Activated CD4-positive, alpha-beta T cell treated with anti-CD3 and anti-CD28 coated beads, Interleukin-2, amount 50 U/mL, for 48 hours (primary cell): Measurements from ENCODE around the gene LRRC70.
"Not testable (repeated sequence)": the region's sequence is repeated elsewhere in the genome, so short reads cannot be mapped to it uniquely, and the experiment has no call there.

Experiments used
- DNase-seq, 2 experiments: peaks; one replicate each; pipeline ENCODE4 v3.0.0-alpha.2; 2020

The LRRC70 gene, protein sequence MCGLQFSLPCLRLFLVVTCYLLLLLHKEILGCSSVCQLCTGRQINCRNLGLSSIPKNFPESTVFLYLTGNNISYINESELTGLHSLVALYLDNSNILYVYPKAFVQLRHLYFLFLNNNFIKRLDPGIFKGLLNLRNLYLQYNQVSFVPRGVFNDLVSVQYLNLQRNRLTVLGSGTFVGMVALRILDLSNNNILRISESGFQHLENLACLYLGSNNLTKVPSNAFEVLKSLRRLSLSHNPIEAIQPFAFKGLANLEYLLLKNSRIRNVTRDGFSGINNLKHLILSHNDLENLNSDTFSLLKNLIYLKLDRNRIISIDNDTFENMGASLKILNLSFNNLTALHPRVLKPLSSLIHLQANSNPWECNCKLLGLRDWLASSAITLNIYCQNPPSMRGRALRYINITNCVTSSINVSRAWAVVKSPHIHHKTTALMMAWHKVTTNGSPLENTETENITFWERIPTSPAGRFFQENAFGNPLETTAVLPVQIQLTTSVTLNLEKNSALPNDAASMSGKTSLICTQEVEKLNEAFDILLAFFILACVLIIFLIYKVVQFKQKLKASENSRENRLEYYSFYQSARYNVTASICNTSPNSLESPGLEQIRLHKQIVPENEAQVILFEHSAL

DNA sequence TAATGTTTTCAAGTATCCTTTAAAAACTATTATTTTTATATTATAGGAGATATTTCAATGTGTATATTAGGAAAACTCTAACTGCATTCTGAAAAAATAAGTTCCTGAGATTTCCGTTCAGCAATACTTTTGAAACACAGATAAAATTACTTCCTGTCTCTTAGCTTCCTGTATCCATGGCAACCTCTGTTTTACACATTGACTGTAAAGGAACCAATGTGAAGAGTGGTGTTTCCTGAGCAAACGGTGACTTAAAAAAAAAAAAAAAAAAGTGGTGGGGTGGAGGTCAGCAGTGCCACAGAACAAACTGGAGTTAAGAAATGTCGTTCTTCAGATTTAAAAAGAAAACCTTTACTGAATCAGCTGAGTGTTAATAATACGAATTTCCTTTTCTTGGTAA is at the start of gene LRRC70:
LRRC70 (plus strand) TSS at position 280 of the 400 bp plus-strand sequence. CDS start 620 bp downstream, outside the sequence.
- no peak for DNase-seq

DNA sequence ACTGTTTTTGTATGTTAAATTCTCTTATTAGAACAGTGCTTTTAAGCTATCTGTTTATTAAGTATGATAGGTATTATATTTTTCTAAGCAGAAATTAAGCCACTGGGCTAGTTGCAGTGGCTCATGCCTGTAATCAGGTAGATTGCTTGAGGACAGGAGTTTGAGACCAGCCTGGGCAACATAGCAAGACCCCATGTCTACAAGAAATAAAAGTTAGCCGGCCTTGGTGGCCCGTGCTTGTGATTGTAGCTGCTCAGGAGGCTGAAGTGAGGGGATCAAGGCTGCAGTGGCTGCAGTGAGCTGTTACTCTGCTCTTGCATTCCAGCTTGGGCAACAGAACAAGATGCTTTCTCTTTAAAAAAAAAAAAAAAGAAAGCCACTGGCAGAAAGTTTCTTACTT is 45.0 kb upstream of the LRRC70 start:
- DNase-seq: no peak

DNA sequence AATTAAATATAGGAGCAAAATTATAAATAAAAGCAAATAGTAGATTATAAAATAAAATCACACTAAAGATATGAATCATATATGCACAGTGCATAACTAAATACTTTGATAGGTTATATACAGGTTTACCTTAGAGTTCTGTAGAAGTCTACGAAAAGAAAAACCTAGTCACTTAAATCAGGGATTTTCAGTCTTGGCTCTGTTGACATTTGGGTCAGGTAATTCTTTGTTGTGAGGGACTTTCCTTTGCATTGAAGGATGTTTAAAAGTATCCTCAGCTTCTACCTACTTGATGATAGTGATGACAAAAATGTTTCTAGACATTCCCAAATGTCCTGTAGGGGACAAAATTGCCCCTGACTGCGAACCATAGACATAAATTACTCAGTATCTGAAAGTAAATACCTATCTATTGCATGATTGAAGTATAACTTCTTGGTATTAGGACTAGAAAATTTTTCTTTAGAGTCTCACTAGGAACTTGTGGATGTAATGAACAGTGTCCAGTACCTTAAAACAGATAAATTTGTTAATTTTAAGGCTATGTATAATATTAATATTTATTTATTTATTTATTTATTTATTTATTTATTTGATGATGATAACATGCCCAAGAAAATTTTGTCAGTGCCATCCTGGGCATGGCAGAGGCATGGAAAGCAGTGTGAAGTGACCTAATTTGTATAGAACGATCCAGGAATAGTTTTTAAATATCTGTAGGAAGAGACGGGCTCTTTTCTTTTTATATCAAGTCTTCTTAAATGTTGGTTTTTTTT is 44.0 kb upstream of the LRRC70 start:
- DNase-seq: no peak

DNA sequence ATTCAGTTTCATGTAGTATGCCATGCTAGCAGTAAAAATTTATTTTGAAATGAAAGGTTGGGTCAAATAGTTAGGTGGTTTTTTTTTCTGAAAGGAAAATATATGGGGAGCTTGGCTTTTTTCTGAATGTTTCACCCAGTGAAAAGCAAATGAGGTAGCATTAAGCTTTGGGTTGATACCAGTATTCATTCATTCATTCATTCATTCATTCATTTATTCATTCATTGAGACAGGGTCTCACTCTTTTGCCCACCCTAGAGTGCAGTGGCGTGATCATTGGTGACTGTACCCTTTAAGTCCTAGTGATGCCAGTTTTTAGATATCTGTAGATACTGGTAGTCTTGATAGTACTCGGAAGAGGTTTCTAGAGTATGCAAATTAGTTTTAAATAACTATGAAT is 42.4 kb upstream of the LRRC70 start:
- DNase-seq: no peak

DNA sequence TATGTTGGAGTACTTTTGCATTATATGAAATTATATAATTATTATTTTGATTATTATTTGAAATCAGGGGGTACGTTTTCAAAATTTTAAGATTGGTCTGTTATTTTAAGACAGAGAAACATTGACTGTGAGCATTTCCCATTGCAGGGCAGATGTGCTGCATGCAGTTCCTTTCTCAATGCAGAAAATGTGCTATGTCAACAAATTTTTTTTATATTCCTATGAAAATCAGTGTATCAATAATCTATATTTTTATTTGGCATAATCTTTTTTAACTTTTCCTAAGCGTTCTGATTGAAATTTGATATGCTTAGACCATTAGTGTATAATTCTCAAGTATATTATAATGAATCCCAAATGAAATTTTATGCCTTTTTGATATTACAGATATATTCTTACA is 41.8 kb upstream of the LRRC70 start:
- no peak for DNase-seq

DNA sequence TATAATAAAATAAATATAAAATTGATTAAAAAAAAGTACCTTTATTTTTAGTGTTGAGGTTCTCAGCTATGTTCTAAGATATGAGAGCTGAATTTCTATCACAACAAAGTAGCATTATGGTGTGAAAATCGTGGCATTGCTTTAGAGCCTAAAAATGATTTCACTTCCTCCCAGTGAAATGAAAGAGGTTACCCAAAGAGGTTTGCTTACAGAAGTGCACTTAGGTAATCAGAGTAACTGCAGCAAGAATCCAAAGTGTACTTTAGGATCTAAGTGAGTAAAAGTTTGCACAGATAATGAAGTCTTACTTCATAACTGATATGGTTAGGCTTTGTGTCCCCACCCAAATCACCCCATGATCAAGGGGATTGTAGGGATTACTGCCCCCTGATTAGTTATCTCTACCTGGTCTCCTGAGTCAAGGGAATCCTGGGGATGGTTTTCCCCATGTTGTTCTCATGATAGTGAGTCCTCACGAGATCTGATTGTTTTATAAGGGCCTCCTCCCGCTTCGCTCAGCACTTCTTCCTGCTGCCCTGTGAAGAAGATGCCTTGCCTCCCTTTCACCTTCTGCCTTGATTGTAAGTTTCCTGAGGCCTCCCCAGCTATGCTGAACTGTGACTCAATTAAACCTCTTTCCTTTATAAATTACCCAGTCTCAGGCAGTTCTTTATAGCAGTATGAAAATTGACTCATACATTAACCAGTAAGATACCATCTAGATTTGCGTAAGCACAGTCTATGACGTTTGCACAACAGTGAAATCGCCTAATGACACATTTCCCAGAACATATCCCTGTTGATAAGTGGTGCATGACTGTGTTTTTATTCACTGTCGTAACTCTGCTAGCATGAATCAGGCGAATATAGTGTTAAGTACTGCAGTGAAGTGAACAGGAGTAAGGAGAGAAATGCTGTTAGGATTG is 40.3 kb upstream of the LRRC70 start:
- peak in 1 of 2 experiments; percentile 5 for DNase-seq

DNA sequence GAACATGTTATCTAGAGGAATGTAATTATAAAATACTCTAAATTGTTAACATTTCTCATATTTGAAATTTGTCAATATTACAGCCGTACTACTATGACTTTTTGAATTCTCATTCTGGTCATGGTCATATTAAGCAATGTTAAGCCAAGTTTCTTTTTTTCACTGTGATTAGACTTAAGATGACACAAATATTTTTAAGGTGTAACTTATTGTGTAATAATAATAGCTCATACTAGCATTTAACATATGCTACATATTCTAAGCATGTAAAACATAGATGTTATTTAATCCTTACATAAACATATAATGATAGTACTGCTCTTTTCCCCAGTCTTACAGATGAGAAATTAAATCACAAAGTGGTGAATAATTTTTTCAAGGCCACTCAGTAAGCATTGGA is 35.9 kb upstream of the LRRC70 start:
- no peak for DNase-seq

DNA sequence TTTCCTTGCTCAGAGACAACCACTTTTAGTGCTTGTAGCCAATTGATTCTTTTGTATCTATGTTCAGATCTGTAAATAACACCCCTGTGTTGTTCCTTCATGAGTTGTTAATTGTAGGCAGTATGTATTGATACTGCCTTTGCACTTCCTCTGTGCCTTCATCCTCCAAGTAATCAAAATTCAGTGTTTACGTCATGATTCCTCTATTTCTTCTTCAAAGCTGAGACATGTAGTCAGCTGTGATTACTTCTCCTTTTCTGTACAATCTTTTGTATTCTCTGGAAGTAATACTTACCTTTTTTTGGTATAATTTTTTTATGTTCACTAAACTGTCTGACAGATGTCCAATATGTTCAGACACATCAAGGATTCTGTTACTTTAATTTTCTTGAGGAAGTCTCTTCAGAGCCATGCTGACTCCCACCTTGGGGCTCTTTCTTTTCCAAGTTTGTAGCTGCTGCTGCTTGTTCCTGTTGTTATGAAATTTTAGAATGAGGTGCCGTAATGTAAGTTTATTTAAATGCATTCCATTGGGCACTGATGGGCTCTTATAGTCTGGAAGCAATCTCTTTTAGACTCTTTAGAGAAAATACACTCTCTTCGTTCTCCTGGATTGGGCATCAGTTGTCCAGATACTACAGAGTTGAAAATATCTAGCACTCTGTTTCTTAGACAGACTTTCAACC is 30.5 kb upstream of the LRRC70 start:
- DNase-seq: no peak

DNA sequence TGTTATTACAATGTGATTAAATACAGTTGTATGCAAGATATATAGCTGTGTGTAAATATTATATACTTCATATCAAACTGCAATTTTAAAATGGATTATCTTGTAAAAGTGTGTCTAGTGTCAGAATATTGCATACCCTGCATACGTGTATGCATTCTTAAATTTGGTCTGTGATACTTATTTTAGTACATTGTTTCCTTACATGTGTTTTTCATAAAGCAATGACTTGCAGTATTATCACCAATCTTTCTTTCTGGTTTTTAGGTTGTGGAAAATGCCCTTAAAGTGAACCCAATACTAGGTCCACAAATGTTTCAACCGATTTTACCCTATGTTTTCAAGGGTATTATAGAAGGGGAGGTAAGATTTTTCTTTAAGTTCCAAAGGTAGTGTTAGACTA is 28.5 kb upstream of the LRRC70 start:
- no peak for DNase-seq

DNA sequence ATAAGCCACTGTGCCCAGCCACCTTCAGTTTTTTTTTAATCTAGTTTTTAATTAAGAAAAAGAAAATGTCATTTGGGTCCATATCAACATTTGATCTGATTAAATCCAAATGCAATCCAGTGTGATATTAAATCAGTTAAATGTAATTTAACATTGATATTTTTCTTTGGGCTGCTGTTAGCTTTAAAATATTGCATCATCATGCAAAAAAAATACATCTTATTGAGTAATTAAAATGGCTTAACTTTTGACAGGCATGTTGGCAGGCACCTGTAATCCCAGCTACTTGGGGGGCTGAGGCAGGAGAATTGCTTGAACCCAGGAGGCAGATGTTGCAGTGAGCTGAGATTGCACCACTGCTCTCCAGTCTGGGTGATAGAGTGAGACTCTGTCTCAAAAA is 22.7 kb upstream of the LRRC70 start:
- no peak for DNase-seq

DNA sequence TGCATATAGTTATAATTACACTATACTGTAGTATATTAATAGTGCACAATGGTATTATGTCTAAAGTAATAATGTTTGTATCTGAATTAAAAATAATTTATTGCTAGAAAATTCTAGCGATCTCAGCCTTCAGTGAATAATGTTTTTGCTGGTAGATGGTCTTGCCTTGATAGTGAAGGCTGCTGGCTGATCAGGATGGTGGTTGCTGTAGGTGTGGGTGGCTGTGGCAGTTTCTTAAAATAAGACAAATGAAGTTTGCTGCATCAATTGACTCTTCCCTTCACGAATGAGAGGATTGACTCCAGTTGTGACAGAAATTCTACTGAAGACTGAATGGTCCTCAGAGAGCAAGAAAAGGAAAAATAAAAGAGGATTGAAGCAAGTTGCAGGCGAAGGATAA is 19.7 kb upstream of the LRRC70 start:
- no peak for DNase-seq

DNA sequence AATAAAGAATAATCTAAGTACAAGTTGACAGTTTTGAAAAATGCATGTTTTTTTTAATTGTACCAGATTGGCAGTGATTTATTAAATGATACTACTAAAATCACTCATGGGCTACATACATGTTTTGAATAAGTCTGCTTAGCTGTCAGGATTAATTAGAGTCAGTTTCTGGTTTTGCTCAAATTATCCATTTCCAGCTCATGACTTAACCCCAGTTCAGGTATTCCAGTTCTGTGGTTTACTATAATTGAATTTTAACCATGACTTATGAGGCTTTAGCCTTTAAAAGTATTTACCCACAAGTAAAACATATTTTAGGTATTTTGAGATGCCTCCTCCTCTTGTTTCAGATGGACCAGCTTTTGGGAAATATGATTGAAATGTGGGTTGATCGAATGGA is 17.8 kb upstream of the LRRC70 start:
- no peak for DNase-seq

DNA sequence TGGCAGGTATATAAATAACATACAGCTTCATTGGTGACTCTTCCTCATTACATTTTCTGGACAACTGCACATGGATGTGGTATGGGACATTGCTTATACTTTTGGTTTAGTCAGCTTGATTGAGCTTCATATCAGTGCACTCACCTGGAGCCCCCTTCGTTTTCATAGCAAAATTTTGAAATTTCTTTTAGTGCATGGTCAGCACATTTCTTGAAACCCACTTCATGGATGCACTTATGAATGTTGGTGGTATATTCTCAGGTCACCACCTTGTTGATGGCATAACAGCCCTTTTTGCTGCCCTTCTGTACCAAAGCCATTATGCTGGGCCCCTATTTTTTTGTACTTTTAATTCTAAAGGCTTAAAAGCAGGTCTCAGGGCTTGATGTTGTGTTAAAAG is 16.7 kb upstream of the LRRC70 start:
- no peak for DNase-seq

DNA sequence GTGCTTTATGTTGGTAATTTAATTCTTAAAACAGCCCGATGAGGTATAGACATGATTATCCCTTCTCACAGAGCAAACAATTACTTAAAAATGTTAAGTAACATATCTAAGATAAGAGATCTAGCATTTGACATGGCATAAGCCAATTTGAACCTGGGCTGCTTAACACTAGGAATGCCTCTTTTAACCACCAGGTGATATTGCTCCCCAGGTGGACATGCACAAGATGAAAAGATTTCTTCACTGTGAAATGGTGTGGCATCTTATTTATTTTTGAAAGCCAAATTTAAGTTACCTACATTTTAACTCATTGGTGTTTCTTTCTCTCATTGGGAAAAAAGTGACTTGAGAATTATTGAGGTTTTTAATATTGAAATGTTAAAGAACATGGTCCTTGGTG is 15.8 kb upstream of the LRRC70 start:
- DNase-seq: no peak

DNA sequence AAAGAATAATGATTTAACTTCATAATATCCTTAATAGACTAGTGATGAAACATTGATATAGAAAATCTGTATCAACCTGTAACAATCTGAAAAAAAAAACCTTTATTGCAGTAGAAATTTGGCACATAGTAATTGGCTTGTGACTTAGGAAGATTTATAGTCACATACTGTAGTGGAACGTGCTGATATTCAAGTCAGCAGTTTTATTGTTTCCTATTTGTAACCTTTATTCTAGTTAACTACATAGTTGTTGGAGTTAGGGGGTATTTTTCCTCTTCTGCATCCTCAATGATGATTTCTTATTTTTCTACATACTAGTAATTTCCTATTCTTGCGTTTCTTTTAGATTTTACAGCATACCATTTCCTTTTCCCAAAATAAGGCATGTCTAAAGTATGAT is 14.5 kb upstream of the LRRC70 start:
- no peak for DNase-seq

DNA sequence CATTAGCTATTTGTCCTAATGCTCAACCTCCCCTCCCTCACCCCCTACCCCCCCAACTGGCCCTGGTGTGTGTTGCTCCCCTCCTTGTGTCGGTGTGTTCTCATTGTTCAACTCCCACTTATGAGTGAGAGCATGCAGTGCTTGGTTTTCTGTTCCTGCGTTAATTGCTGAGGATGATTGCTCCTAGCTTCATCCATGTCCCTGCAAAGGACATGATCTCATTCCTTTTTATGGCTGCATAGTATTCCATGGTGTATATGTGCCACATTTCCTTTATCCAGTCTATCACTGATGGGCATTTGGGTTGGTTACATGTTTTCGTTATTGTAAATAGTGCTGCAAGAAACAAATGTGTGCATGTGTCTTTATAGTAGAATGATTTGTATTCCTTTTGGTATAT is 12.9 kb upstream of the LRRC70 start:
- DNase-seq: not testable (repeated sequence)

DNA sequence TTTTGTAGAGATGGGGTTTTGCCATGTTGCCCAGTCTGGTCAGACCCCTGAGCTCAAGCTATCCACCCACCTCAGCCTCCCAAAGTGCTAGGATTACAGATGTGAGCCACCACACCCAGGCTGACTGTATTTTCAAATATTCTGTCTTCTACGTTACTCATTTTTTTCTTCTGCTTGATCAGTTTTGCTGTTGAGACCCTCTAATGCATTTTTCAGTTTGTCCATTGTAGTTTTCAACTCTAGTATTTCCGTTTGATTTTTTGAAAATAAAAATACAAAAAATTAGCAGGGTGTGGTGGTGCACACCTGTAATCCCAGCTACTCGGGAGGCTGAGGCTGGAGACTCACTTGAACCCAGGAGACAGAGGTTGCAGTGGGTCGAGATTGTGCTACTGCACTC is 10.5 kb upstream of the LRRC70 start:
- no peak for DNase-seq

DNA sequence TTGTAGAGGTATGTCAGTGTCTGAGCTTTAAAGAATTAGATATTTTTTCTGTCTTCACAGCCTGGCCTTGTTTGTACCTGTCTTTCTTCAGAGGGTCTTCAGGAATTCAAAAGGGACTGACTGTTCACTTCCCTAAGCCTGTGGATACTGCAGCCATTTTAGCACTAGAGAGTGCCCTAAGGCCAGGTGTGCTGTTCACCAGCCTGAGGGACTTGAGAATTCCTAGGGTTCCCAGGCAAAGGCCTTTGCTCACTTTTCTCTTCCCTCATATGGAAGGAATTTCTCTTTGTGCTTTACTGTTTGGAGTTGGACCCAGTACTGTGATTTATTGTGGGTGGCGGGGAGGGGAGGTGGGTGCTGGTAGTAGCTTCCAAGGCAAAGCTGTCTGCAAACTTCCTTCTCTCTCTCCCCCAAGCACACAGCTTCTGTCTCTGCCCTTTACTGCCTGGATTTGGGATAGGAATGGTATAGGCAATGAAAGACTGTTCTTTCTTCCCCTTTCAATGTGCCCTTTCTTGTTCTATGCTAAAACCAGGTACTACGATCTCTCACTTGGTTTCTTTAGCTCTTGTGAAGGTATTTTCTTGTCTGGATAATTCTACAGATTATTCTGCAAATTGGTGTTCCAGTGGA is 9.7 kb upstream of the LRRC70 start:
- no peak for DNase-seq

DNA sequence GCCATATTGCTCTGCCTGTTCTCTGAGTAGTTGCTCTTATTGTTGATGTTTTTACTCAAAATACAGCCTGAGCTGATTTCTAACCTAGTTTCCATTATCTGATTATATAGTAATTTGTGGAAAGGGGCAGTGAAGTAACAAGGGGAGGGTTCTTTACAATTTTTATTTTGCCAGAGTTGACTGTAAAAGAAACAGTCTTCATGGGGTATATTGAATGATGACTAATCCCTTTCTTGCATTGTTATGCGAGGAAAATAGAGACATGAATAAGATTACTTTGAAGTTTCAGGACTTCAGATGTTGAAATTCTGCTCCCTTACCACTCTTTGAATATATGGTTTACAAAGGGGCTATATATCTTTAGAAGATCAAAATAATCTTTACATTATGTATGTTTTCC is 9.1 kb upstream of the LRRC70 start:
- no peak for DNase-seq

DNA sequence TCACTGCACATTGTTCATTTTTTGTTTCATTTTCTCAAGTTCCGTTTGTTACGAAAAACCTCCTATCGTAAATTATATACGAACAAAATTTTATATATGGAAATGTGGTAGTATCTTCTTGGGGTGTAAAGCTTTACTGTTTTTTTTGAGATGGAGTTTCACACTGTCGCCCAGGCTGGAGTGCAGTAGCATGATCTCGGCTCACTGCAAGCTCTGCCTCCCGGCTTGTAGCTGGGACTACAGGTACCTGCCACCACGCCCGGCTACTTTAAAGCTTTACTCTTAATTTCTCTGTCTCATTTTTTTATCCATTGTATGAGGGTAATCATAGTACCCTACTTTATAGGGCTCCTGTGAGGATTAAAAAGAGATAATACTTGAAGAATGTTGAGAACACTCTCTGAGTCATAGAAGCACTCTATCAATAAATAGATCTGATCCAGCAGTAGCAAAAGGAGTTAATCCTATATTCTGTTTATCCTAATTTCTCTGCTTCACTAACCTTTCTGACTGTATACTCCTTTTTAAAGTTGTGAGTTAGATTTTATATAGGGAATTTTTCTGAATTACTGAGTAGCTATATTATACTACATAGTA is 5.6 kb upstream of the LRRC70 start:
- DNase-seq: no peak

DNA sequence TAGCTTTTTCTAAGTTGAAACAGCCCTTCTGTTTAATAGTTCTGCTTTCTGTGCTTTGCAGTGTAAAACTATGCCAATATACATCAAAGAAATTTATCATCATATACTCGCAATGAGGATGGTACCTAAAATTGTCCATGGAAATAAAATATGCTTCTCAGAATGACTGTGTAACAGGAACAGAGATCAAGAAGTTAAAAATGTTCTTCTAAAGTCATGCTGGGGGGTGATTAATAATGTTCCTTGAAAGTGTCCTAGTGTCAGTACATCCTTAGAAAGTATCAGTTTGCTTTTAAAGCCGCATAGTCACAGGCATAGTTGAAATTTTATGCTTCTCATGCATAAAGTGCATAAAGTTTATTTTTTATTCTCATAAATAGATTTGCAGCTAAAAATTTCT is 4.0 kb upstream of the LRRC70 start:
- no peak for DNase-seq
